Fibroblast of mammary gland (primary cell): ENCODE data around the gene PLVAP.
A peak's percentile ranks its signal among the peaks of the same experiment; 100 is the strongest.

ENCODE experiments used
- DNase-seq: peaks from one replicate; pipeline ENCODE4 v3.0.0-alpha.2; 2010; ENCODE audit warnings: low read depth
- H3K4me3 ChIP-seq: 2 replicates; pipeline ENCODE4 v1.5.1; 2011; ENCODE audit warnings: low read depth, mild to moderate bottlenecking, low read length, moderate library complexity; ENCODE audit not compliant: control insufficient read depth
- CTCF ChIP-seq: conservative IDR thresholded peaks from 2 replicates; pipeline ENCODE4 v1.5.1; 2011; ENCODE audit warnings: low read depth, low read length, inconsistent platforms; ENCODE audit not compliant: control insufficient read depth, insufficient read depth

The PLVAP gene

GRCh38 chr19:17302391-17303166 is 74.6 kb downstream of the PLVAP start:
- DNase-seq = no peak
- no peak for TF ChIP-seq CTCF
- H3K4me3 ChIP-seq = peak overlapping the region; percentile 62
